Spleen (tissue), 7 donors: ENCODE measurements around the gene CACNA2D2.

Source experiments
- CTCF ChIP-seq, 11 experiments: fragments of 200-600 bp in 7 of 11; fragments of 450-650 bp in 4 of 11; sonication (generic) in 4 of 11; IDR thresholded peaks in 8 of 11; conservative IDR thresholded peaks in 3 of 11; 1 replicate in 7 of 11; 2 replicates in 4 of 11; pipeline versions ENCODE4 v1.4.0 to v1.8.0; 2016 to 2021; ENCODE audit warnings: antibody characterized with exemption in 11 of 11, inconsistent platforms in 4 of 11, mild to moderate bottlenecking in 1 of 11
- POLR2A ChIP-seq, 3 donors: fragments of 450-650 bp; IDR thresholded peaks; one replicate each; pipeline ENCODE4 v1.5.1; 2017; ENCODE audit warnings: antibody characterized with exemption in 3 of 3, mild to moderate bottlenecking in 1 of 3
- POLR2AphosphoS5 ChIP-seq, 3 donors: sonication (generic); formaldehyde crosslinking; IDR thresholded peaks; one replicate each; pipeline ENCODE4 v1.5.1; 2017; ENCODE audit warnings: antibody characterized with exemption in 3 of 3
- donor health status: DM: no; HTN: no; CAD: no; lungs with moderate emphysema.
- donor health status: DM: no; HTN: no; CAD: no.
- donor health status: DM: no; HTN: no; CAD: no.

DNA sequence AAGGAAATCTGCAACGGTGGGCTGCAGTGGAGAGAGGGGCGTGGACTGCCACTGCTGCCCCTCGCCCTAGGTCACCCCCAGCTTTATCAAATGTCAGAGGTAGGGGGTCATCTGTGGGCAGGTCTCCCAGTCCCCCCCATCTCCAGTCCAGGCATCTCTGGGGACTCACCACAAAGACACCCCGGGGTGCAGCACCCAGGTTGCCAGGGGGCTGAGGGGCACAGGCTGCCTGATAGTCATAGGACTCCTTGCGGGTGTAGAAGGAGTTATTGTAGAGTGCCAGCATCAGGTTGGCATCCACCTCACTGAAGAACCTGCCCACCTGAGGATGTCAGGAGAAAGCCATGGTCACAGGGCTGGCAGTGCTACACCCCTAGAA is 137.6 kb downstream of the CACNA2D2 start:
- TF ChIP-seq POLR2A (IDR thresholded peaks at IDR 0.05): no peak
- no peak for TF ChIP-seq CTCF (IDR thresholded peaks at IDR 0.05 in 8 of 11, conservative IDR thresholded peaks at IDR 0.05 in 3 of 11)
- TF ChIP-seq POLR2AphosphoS5 (IDR thresholded peaks at IDR 0.05): no peak
